ENCODE results near the gene DTX1. TPM values are rescaled to one million over a fixed set of nuclear protein-coding genes. Genes with fewer than 3 reads are reported as not detected.

Gene DTX1
- total RNA-seq, 1 experiment from 2014 or later = 0.44 TPM

GRCh38 chr12:113054948-113055486 is 1.5 kb upstream of the DTX1 start:
- no peaks in the 10 kb centered on the region for H3K4me1 ChIP-seq (ENCODE audit: control insufficient read depth, insufficient read depth, low read length)
- CTCF ChIA-PET = no interaction called here
- no TSS peak for BruUV-seq (replicated peaks)
- no peaks in the 10 kb centered on the region for H3K36me3 ChIP-seq (ENCODE audit: control insufficient read depth, insufficient read depth, low read length)
- TF ChIP-seq, protein P1, sequence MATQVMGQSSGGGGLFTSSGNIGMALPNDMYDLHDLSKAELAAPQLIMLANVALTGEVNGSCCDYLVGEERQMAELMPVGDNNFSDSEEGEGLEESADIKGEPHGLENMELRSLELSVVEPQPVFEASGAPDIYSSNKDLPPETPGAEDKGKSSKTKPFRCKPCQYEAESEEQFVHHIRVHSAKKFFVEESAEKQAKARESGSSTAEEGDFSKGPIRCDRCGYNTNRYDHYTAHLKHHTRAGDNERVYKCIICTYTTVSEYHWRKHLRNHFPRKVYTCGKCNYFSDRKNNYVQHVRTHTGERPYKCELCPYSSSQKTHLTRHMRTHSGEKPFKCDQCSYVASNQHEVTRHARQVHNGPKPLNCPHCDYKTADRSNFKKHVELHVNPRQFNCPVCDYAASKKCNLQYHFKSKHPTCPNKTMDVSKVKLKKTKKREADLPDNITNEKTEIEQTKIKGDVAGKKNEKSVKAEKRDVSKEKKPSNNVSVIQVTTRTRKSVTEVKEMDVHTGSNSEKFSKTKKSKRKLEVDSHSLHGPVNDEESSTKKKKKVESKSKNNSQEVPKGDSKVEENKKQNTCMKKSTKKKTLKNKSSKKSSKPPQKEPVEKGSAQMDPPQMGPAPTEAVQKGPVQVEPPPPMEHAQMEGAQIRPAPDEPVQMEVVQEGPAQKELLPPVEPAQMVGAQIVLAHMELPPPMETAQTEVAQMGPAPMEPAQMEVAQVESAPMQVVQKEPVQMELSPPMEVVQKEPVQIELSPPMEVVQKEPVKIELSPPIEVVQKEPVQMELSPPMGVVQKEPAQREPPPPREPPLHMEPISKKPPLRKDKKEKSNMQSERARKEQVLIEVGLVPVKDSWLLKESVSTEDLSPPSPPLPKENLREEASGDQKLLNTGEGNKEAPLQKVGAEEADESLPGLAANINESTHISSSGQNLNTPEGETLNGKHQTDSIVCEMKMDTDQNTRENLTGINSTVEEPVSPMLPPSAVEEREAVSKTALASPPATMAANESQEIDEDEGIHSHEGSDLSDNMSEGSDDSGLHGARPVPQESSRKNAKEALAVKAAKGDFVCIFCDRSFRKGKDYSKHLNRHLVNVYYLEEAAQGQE (IDR thresholded peaks at IDR 0.05; ENCODE audit: insufficient read depth in 1 of 2, low read depth in 2 of 2, low read length in 1 of 2) = no peak
- TF ChIP-seq SIN3A (IDR thresholded peaks at IDR 0.05; ENCODE audit: borderline replicate concordance, insufficient read depth, low read depth, low read length) = no peak
- no peak for TF ChIP-seq TCF7L2 (IDR thresholded peaks at IDR 0.05; ENCODE audit: low read depth, low read length)
- no peak for TF ChIP-seq POLR2AphosphoS5 (IDR thresholded peaks at IDR 0.05; ENCODE audit: low read depth, low read length)
- TF ChIP-seq, protein P2, sequence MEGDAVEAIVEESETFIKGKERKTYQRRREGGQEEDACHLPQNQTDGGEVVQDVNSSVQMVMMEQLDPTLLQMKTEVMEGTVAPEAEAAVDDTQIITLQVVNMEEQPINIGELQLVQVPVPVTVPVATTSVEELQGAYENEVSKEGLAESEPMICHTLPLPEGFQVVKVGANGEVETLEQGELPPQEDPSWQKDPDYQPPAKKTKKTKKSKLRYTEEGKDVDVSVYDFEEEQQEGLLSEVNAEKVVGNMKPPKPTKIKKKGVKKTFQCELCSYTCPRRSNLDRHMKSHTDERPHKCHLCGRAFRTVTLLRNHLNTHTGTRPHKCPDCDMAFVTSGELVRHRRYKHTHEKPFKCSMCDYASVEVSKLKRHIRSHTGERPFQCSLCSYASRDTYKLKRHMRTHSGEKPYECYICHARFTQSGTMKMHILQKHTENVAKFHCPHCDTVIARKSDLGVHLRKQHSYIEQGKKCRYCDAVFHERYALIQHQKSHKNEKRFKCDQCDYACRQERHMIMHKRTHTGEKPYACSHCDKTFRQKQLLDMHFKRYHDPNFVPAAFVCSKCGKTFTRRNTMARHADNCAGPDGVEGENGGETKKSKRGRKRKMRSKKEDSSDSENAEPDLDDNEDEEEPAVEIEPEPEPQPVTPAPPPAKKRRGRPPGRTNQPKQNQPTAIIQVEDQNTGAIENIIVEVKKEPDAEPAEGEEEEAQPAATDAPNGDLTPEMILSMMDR (IDR thresholded peaks at IDR 0.05) = no peak
- in situ Hi-C loops (cut with HindIII; ENCODE audit: low pct_unique_long_range_greater_than_20kb, low sequenced_read_pairs) (loop anchor here (25.0 kb wide), 1 partner anchor 107 kb away; no protein-coding TSS in a partner anchor), intact Hi-C loops (cut with micrococcal nuclease; ENCODE audit: unreplicated experiment) (no loop called here)
- ATAC-seq (no peak), DNase-seq (ENCODE audit: low read depth, low spot score) (no peak)
- peaks cover 22% of the 10 kb centered on the region for H3K27me3 ChIP-seq (ENCODE audit: control insufficient read depth, insufficient read depth, low read length)
- H3K4me3 ChIP-seq (ENCODE audit: low read depth in 2 of 2, low read length in 2 of 2) = no peak overlapping the region
- no peaks in the 10 kb centered on the region for H3K9me3 ChIP-seq (ENCODE audit: control insufficient read depth, insufficient read depth, low read depth, low read length)
- no peak overlapping the region for H3K27ac ChIP-seq (ENCODE audit: low read length)
- POLR2A ChIA-PET = no interaction called here

DNA sequence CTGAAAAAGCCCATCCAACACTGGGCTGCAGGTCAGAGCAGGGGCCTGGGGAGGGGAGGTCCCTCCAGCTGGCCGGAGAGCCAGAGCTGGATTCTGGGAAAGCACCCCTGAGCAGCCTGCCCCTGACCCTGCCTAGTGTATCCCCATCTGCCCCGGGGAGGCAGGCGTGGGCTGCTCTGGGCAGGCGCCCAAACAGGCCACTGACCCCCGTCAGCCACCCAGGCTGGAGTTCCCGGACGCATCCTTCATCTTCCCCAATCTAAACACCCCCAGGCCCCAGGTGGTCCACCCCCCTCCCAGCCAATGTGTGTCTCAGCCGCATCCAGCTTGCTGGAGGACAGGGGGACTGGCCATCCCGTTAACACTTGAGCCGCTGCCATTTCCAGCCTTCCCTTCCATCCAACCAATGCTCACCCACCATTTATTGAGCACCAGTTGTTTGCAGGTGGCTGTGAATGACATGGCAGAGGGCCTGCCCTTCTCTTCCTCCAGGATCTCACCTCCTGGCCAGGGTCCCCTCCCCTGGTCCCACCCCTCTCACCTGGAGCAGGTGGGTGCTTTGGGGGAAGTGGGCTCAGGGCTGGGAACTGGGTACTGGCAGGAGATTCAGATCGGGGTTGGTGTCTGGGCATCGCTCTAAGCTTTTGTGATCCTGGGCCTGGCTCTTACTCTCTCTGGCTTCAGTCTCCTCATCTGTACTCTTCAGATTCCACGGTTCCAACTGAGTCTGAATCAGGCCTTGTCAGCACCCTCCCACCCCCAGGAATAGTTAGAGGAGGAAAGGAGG is 743 bp upstream of the DTX1 start:
- no TSS peak for BruUV-seq (replicated peaks)
- ChIA-PET CTCF (no interaction called here), POLR2A (no interaction called here)
- Histone ChIP-seq H3K9me3 (ENCODE audit: control insufficient read depth, insufficient read depth, low read depth, low read length) (no peaks in the 10 kb centered on the region), H3K36me3 (ENCODE audit: control insufficient read depth, insufficient read depth, low read length) (no peaks in the 10 kb centered on the region), H3K4me3 (ENCODE audit: low read depth in 2 of 2, low read length in 2 of 2) (no peak overlapping the region), H3K27ac (ENCODE audit: low read length) (no peak overlapping the region), H3K4me1 (ENCODE audit: control insufficient read depth, insufficient read depth, low read length) (no peaks in the 10 kb centered on the region), H3K27me3 (ENCODE audit: control insufficient read depth, insufficient read depth, low read length) (peaks cover 22% of the 10 kb centered on the region)
- DNase-seq (ENCODE audit: low read depth, low spot score) = no peak
- in situ Hi-C loops (cut with HindIII; ENCODE audit: low pct_unique_long_range_greater_than_20kb, low sequenced_read_pairs) = loop anchor here (25.0 kb wide), 1 partner anchor 107 kb away; no protein-coding TSS in a partner anchor
- intact Hi-C loops (cut with micrococcal nuclease; ENCODE audit: unreplicated experiment) = no loop called here
- TF ChIP-seq TCF7L2 (IDR thresholded peaks at IDR 0.05; ENCODE audit: low read depth, low read length) (no peak), POLR2AphosphoS5 (IDR thresholded peaks at IDR 0.05; ENCODE audit: low read depth, low read length) (no peak), SIN3A (IDR thresholded peaks at IDR 0.05; ENCODE audit: borderline replicate concordance, insufficient read depth, low read depth, low read length) (no peak)
- TF ChIP-seq, protein P1 (IDR thresholded peaks at IDR 0.05; ENCODE audit: insufficient read depth in 1 of 2, low read depth in 2 of 2, low read length in 1 of 2) = no peak
- TF ChIP-seq, protein P2 (IDR thresholded peaks at IDR 0.05) = no peak
- ATAC-seq = peak; percentile 33; the same call in 1 of the 2 replicates
